GM12891 (cell line): ENCODE measurements around the gene MTERF2.

ENCODE experiments used
- PAX5 ChIP-seq: IDR thresholded peaks from 2 replicates; pipeline ENCODE4 v1.6.1; 2011; ENCODE audit warnings: low read length, moderate library complexity, mild to moderate bottlenecking; ENCODE audit not compliant: insufficient read depth, severe bottlenecking
- POLR2A ChIP-seq: IDR thresholded peaks from 2 replicates; pipeline ENCODE4 v1.6.1; 2011; ENCODE audit warnings: low read depth, low read length, control low read depth
- POLR2AphosphoS5 ChIP-seq: IDR thresholded peaks from 2 replicates; pipeline ENCODE4 v1.6.1; 2011; ENCODE audit warnings: low read depth, low read length, control low read depth
- SPI1 ChIP-seq: IDR thresholded peaks from 2 replicates; pipeline ENCODE4 v1.6.1; 2011; ENCODE audit warnings: low read depth, low read length, control low read depth

DNA sequence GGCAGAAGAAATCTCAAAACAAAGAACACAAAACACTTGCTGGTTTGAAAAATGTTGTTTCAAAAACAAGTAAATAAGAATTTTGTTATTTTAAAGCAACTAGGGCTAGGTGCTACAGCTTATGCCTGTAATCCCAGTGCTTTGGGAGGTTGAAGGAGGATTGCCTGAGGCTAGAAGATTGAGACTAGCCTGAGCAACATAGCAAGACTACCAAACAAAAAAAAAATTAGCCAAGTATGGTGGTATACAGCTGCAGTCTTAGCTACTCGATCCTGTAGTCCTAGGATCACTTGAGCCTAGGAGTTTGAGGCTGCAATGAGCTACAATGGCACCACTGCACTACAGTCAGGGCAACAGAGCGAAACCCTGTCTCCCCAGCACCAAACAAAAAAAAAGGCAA lies 32.6 kb upstream of the MTERF2 start:
- TF ChIP-seq PAX5 (no peak), POLR2AphosphoS5 (no peak), POLR2A (no peak), SPI1 (no peak)
